Smooth muscle cell (in vitro differentiated cells): ENCODE data around the gene ERI3. TPM values are rescaled to one million over a fixed set of nuclear protein-coding genes. Genes with fewer than 3 reads are reported as not detected.

Source experiments
- DNase-seq: peaks from one replicate; lab custom pipeline; 2025; ENCODE audit not compliant: unreplicated experiment; lab: John Stamatoyannopoulos, UW
- H2AFZ ChIP-seq: fragments of 200-600 bp; sonication (generic); 2 replicates; pipeline ENCODE4 v1.6.0; 2016; ENCODE audit warnings: antibody characterized with exemption, low read depth, mild to moderate bottlenecking
- H3F3A ChIP-seq: fragments of 200-600 bp; sonication (generic); 2 replicates; pipeline ENCODE4 v1.6.0; 2017; ENCODE audit warnings: antibody characterized with exemption, low read depth
- H3K27ac ChIP-seq: fragments of 200-600 bp; sonication (generic); 2 replicates; pipeline ENCODE4 v1.5.1; 2016; ENCODE audit warnings: low read depth, mild to moderate bottlenecking
- H3K27me3 ChIP-seq: fragments of 200-600 bp; sonication (generic); 2 replicates; pipeline ENCODE4 v1.6.1; 2016; ENCODE audit warnings: low read depth, mild to moderate bottlenecking
- H3K36me3 ChIP-seq: fragments of 200-600 bp; sonication (generic); 2 replicates; pipeline ENCODE4 v1.5.1; 2016; ENCODE audit warnings: low read depth
- H3K4me1 ChIP-seq: fragments of 200-600 bp; sonication (generic); 2 replicates; pipeline ENCODE4 v1.5.1; 2016; ENCODE audit warnings: low read depth
- H3K4me2 ChIP-seq: fragments of 200-600 bp; sonication (generic); 2 replicates; pipeline ENCODE4 v1.6.0; 2016; ENCODE audit warnings: mild to moderate bottlenecking
- H3K4me3 ChIP-seq: fragments of 200-600 bp; sonication (generic); 2 replicates; pipeline ENCODE4 v1.5.1; 2016; ENCODE audit warnings: mild to moderate bottlenecking
- H3K79me2 ChIP-seq: fragments of 200-600 bp; sonication (generic); 2 replicates; pipeline ENCODE4 v1.6.0; 2016; ENCODE audit warnings: low read depth, mild to moderate bottlenecking
- H3K9ac ChIP-seq: fragments of 200-600 bp; sonication (generic); 2 replicates; pipeline ENCODE4 v1.6.0; 2016; ENCODE audit warnings: low read depth
- H3K9me3 ChIP-seq: fragments of 200-600 bp; sonication (generic); replicated peaks from 2 replicates; pipeline ENCODE4 v1.5.1; 2016; ENCODE audit warnings: low read depth
- H4K20me1 ChIP-seq: fragments of 200-600 bp; sonication (generic); 2 replicates; pipeline ENCODE4 v1.6.0; 2016; ENCODE audit warnings: low read depth
- CTCF ChIP-seq: fragments of 200-600 bp; sonication (generic); IDR thresholded peaks from 2 replicates; pipeline ENCODE4 v1.5.1; 2017; ENCODE audit warnings: borderline replicate concordance, mild to moderate bottlenecking, antibody characterized with exemption; ENCODE audit not compliant: insufficient read depth, poor library complexity, severe bottlenecking
- WGBS: methylation state at CpG from one replicate; pipeline ENCODE4 v1.1.7; 2016; ENCODE audit warnings: low lambda C conversion rate; 5-methylcytosine and 5-hydroxymethylcytosine counted together
- polyA plus RNA-seq: library from polyadenylated mRNA; unstranded; fragments of >200 nt; fragmentation: Nextera tagmentation; extraction: Ambion mirVana; gene quantifications from 2 replicates; pipeline ENCODE4 v1.2.1, GENCODE V29; 2016
- total RNA-seq: library from RNA; depleted of rRNA; stranded (reverse); fragments of >200 nt; gene quantifications from 2 replicates; pipeline ENCODE4 v1.2.3, GENCODE V29; 2014

ERI3 gene
- total and polyA plus RNA-seq, 2 experiments from 2014 or later = 91.2 to 112 TPM

- H3F3A ChIP-seq = no peaks in the 10 kb centered on the region
- no peak overlapping the region for H3K4me3 ChIP-seq
- no peaks in the 10 kb centered on the region for H3K9me3 ChIP-seq
- no peaks in the 10 kb centered on the region for H3K36me3 ChIP-seq
- H2AFZ ChIP-seq = no peak overlapping the region
- no peaks in the 10 kb centered on the region for H3K4me1 ChIP-seq
- peaks cover 22% of the 10 kb centered on the region for H4K20me1 ChIP-seq
- no peak for TF ChIP-seq CTCF
- H3K9ac ChIP-seq = no peak overlapping the region
- no peak overlapping the region for H3K27ac ChIP-seq
- H3K4me2 ChIP-seq = no peak overlapping the region
- WGBS = 99% methylated on average over 3 of the region's 3 CpGs
- no peaks in the 10 kb centered on the region for H3K79me2 ChIP-seq
- no peak for DNase-seq
- no peaks in the 10 kb centered on the region for H3K27me3 ChIP-seq
Measured at GRCh38 chr1:44283524-44284173, 71.4 kb downstream of the ERI3 start.

- H2AFZ ChIP-seq = no peak overlapping the region
- 97% methylated on average over 8 of the region's 8 CpGs for WGBS
- H3K9ac ChIP-seq = no peak overlapping the region
- H3K36me3 ChIP-seq = no peaks in the 10 kb centered on the region
- H3K4me1 ChIP-seq = no peaks in the 10 kb centered on the region
- no peaks in the 10 kb centered on the region for H3K27me3 ChIP-seq
- DNase-seq = no peak
- H3K4me3 ChIP-seq = no peak overlapping the region
- no peaks in the 10 kb centered on the region for H3F3A ChIP-seq
- no peaks in the 10 kb centered on the region for H3K9me3 ChIP-seq
- H3K4me2 ChIP-seq = no peak overlapping the region
- no peak overlapping the region for H3K27ac ChIP-seq
- peaks cover 23% of the 10 kb centered on the region for H4K20me1 ChIP-seq
- no peaks in the 10 kb centered on the region for H3K79me2 ChIP-seq
- TF ChIP-seq CTCF = no peak
Measured at GRCh38 chr1:44282704-44283426, 72.2 kb downstream of the ERI3 start.

GRCh38 chr1:44281962-44282703, 72.9 kb downstream of the ERI3 start:
- H3K4me1 ChIP-seq = no peaks in the 10 kb centered on the region
- no peak overlapping the region for H2AFZ ChIP-seq
- no peak overlapping the region for H3K9ac ChIP-seq
- H4K20me1 ChIP-seq = peaks cover 28% of the 10 kb centered on the region
- no peaks in the 10 kb centered on the region for H3K9me3 ChIP-seq
- no peak overlapping the region for H3K4me2 ChIP-seq
- H3K27ac ChIP-seq = no peak overlapping the region
- no peaks in the 10 kb centered on the region for H3K27me3 ChIP-seq
- TF ChIP-seq CTCF = no peak
- WGBS = 100% methylated on average over 1 of the region's 1 CpG
- H3K79me2 ChIP-seq = no peaks in the 10 kb centered on the region
- no peaks in the 10 kb centered on the region for H3K36me3 ChIP-seq
- no peak overlapping the region for H3K4me3 ChIP-seq
- DNase-seq = no peak
- no peaks in the 10 kb centered on the region for H3F3A ChIP-seq
